ENCODE results near the gene IQUB.
"Not testable (repeated sequence)": the region's sequence is repeated elsewhere in the genome, so short reads cannot be mapped to it uniquely, and the experiment has no call there.

The IQUB gene

DNA sequence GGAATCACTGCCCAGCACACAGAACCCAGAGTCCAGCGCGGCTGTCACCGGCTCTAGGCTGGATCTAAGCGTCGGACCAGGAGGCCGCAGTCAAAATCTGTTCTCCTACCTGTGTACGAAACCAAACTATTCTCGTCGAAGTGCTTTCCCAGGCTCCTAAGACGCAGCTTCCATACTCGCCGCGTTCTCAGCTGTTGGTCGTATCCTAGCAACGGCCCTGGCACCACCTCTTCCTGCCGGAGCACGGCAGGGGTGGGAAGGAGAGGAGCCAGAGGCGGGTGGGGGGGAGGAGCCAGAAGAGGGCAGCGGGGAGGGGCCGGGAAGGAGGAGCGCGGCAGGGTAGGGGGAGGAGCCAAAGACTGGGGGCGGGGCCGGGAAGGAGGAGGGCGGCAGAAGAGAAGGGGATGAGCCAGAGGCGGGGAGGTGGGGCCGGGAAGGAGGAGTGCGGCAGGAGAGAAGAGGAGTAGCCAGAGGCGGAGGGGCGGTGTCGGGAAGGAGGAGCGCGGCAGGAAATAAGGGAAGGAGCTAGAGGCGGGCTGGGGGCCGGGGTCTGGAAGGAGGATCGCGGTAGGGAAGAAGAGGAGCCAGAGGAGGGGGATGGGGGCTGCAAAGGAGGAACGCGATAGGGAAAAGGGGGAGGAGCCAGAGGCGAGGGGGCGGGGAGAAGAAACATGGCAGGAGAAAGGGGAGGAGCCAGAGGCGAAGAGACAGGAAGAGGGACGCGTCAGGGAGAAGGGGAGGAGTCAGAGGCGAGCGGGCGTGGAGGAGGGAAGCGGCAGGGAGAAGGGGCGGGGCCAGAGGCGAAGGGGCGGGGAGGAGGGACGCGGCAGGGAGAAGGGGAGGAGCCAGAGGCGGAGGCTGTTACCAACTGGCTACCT lies at the start of gene IQUB:
Gene IQUB (minus strand): TSS at position 213 of the 878 bp plus-strand sequence. CDS start 22,255 bp downstream, outside the sequence.
- FAIRE-seq: no peak

DNA sequence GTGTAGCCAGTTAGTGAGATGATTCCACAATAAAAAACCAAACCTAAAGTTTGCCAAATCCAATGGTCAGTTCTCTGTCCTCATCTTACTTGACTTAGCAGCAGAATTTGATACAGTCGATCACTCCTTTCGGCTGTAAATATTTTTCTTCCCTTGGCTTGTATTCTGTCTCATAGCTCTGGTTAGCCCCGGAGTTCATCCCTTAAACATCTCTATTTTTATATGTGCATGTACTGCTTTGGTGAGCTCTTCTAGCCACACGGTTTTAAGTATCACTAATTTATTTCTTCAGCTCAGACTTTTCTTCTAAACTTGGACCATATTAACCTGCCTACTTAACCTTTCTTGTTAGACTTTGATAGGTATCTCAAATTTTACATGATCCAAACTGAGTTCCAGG lies 49.4 kb upstream of the IQUB start:
- no peak for FAIRE-seq

DNA sequence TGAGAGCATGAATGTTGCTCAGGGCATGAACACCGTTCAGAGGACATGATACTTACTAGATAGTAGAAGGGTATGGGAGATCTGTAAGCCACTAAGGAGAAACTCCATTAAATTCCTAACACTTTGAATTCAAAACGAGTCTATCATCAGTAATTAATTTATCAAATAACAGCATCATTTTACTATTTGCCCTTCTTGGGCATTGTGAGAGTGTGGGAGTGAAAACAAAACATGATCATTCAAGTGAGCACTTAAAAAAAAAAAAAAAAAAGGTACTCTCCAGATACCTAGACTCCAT lies 46.7 kb upstream of the IQUB start:
- no peak for FAIRE-seq

DNA sequence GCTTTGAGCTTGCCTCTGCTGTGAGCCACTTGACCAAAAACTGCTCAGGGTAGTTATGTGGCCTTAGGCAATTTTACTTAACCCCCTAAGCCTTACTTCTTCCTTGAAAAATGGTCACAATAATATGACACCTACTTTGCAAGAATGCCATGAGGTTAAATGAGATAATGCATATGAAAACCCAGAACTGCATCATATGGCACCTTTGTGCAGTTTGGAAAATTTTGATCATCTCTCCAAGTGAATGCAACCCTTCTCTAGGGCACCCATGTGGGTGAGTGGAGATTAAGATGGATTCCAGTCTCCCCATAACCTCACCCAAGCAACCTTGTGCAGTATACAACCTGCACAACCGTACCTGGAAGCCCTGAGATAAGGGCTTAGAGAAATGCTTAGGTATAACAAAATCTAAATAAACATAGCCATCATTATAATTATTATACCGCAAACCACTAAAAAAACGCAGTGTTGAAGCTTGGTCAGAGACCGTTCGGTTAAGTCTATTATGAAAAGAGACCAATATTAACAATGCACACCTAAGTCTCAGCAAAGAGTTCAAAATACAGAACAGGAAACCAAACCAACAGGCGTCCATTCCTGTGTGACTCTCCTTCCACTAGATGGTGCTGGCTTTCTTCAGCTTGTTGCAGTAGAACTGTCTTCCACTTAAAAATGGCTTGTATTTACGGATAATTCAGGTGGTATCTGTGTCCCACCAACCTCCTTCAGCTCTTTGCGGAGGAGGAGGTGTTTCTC lies 46.2 kb upstream of the IQUB start:
- no peak for FAIRE-seq

DNA sequence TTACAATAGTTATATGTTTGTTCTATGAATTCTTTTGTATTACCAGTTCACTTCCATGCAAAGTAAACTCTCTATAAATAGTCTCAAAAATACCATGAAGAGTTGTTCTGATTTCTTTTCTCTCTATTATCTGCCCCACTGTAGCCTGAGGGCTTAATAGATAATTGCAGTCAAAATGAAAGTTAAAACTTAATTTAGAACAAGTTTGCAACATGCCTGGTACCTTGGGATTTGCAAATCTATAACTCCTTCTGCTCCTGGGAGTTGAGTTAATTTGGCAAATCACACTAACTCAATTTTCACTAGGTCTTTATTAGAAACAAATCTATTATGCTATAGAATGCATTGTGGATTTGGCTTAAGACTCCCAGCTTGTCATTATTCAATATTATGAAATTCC lies 45.0 kb upstream of the IQUB start:
- FAIRE-seq: no peak

DNA sequence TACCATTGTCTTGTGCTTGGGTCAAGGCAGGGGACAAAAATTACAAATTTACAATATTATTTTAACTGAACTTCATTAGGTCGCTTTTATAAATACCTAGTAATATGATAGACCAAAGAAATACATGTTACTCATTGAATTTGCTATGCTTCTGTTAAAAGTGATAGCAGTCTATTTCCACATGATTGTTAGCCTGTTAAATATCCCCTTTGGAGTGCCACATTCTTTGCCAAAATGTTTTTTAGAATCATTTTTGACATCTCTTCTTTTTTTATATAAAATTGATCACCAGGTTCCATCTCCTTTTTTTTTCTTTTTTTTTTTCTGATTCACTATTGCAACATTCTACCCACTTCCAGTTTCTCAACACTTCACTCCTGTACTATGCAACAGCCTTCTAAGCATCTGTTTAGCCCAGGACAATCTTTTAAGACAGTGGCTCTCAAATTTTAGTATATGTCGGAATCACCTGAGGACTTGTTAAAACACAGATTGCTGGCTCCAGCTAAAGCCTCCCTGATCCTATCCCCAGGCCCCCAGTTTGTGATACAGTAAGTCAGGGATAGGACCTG lies 39.6 kb upstream of the IQUB start:
- no peak for FAIRE-seq

DNA sequence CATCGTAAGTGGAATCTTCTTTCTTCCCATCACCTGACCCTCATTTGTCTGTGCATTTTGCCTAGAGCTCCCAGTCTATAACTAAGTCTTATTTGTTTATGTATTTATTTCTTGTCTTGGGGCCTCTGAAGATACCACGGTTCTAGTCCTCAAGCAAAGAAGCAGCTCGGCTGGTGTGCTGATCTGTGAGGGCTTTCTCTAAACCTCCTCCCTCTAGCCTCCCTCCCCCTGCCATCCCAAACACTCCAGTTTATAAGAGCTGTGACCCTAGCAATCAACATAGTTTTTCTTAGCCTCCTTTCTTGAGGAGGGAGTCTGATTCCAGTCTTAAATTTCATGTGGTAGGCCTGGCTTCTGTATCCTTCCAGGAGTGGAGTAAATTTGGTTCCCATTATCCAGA lies 38.9 kb upstream of the IQUB start:
- no peak for FAIRE-seq

DNA sequence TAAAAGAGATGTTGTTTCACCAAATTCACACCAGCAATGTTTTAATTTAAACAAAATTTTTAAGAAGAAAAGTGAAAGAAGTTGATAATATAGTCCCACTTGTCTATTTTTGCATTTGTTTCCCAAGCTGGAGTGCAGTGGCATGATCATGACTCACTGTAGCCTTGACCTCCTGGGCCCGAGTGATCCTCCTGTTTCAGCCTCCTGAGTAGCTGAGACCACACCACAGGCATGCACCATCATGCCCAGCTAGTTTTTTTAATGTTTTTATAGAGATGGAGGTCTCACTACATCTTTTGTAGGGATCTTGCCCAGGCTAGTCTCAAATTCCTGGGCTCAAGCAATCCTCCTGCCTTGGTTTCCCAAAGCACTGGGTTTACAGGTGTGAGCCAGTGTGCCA lies 37.3 kb upstream of the IQUB start:
- no peak for FAIRE-seq

DNA sequence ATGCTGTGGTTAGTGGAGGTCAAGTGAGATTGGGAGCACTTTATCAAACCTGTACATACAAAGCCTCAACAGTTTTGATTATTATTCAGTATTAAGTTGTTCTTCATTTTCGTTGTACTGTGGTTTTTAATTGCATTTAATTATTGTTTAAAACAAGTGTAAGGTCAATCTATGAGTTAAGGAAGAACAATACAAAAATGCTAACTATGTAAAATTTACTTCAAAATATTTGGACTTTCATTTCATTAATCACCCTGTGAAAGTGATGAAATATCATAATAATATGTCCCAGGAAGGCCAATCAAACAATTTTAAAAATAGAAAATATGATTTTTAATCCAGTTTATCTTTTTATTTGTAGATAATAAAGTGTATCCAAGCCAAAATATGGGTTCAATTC lies 36.8 kb upstream of the IQUB start:
- no peak for FAIRE-seq

DNA sequence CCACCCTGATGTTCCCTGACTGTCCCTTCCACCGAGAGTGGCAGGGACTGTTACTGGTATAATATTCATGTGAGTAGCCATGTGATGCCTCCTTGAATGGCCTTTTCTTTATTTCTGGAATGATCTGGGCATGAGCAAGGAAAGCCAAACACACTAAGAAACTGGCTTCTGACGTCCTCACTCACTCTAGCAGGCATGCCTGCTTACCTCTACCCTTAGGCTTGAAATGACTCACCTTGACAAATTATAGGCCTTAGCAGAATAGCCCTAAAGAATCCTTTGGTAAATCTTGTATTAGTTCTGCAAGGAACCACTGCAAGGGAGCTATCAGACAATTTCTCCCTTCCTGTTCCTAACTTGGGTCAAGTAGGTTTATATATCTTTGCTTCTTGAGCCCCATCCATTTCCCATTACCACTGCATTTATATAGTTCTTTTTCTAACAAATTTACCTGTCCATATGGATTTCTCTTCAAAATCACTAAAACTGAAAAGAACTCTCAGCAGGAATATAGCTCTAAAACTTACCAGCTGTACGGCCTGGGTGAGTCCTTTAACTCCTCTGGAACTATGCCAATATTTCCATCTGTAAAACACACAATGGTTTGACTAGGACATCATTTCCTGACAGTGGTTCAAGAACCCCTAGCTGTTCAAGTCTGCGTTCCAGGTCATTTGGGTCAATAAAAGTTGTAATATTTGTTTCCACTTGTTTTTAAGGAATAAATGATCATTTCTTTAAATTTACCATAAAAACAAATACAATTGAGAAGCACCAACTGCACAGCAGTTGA lies 36.2 kb upstream of the IQUB start:
- no peak for FAIRE-seq

DNA sequence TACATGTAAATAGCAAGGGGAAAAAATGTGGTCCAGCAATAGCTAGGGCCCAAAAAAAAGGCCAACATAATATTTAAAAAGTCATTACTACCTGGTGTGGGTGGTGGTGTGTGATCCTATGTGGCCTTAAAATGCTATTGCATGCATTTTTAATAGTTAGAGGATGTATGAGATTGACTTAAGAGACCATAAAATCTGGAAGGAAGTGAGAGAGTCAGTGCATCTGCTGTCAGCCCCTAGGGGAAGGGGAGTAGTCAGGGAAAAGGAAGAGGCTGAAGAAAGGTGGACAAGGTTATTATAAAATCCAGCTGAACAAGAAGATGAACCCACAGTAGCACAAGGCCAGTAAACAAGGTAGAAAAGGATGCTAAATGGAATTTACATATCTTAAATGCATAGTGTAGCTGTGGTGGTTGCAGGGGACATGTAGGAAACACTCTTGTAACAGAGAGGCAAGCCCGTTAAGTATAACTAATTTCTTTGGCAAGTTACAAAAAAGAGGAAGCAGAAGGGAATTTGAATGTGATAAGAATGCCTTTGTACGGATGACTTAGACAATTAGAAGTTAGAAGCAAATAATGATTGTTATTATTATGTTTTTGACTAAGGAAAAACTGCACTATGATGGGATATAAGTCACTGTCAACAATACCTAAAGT lies 35.1 kb upstream of the IQUB start:
- no peak for FAIRE-seq

DNA sequence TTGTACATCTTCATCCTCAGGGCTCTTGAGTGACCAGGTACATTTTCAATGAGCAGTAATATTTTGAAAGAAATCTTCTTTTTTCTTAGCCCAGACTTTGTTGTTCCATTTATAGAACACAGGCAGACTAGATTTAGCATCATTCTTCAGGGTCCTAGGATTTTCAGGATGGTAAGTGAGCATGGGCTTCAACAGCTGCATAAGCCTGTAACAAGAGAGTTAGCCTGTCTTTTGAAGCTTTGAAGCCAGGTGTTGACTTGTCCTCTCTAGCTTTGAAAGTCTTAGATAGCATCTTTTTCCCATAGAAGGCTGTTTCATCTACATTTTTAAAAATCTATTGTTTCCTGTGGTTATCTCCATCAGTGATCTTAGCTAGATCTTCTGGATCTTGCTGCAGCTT lies 27.7 kb upstream of the IQUB start:
- no peak for FAIRE-seq

DNA sequence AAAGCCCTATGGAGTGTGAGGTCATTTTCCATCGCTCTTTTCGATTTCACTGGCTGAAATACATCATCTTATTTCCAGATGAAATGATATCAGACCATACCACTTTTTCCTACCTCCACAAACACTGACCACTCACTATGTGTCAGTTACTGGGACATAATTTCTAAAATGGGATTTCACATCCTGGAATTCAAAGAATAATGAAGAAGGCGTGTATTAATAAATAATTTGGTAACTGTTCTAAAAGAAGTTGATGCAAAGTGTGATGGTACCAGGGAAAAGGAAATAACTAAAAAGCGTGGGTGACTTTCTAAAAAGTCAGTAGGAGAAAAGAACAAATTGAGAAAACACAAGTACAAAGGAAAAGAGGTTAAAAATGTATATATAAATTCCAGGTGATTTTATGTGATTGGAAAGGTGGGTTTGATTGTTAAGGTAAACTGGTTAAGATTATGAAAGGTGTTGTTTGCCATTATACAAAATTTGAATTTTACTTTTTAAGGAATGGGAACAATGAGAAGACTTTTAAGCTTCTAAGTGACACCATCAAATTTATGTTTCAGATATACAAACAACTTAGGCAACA lies 24.0 kb upstream of the IQUB start:
- FAIRE-seq: no peak

DNA sequence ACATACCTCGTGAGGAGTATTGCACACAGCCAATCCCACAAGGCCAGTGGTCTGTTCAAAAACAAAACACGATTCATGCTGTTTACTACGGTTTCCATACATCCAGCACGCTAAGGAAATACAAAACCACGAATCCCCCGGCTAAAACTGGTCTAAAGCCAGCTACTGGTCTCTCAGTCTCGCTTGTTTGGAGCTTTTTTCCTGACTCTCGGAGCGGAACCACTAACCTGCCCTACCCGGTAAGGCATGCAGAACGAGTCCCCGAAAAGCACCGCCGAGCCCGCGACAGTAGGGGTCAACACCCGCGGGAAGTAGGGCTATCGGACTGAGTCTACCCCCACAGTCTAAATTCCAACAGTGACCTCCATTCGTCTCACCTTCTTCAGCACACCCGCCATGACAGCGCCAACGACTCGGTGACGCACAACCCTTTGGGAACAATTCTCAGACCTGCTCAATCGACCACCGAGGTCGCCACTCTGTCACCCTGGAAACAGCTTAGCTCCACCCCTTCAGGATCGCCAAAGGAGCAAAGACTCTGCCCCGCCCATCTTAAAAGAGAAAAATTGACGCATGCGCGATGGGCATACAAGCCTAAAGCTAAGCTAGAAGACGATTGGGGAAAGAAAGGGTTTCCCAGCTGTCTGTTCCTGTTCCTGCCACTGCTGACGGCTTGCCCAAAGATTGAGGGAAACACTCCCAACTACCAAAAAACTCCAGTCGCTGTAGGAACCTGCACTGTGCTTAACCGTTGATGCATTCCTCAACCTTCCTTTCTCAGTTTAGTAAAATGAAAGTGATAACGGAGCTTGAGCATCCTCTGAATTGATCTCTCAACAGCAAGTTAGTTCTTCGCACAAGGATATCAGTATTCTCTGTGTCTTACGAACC lies 23.2 kb upstream of the IQUB start, which contains the start of gene NDUFA5:
Gene NDUFA5 (minus strand): TSS at position 421 of the 891 bp plus-strand sequence. CDS start 23 bp downstream, at position 398.
- FAIRE-seq: peak; percentile 97

DNA sequence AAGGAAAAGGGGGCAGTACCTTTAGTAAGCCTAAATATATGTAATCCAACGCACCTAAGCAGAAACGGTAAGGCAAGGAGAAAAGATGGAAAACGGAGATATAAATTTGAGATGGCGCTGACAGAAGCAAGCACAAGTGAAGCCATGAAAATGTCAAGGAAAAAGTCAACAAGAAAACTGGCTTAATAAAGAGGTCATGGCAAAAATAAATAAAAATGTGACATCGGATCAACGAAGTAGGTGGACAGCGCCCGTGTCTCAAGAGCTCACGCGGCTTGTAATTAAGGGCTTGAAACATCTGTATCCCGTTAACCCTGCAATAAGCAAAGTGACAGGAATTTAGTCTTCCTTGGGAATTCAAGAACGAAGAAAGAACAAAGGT lies 22.6 kb upstream of the IQUB start:
- no peak for FAIRE-seq

DNA sequence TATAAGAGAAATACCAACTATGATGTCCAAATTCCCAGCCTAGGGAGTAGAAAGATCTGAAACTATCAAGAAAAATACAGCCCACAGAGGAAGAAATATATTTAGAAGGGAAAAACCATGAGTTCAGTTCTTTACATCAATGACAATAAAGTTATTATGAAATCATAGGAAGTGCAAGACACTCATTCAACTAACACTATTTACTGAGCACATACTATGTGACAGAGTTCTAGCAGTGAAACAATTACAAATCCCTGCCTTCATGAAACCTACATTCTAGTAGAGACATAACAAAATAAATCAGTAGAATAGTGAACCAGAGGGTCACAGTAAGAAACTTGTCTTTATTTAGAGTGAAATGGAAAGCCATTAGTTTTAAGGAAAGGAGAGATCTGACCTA lies 21.1 kb upstream of the IQUB start:
- no peak for FAIRE-seq

DNA sequence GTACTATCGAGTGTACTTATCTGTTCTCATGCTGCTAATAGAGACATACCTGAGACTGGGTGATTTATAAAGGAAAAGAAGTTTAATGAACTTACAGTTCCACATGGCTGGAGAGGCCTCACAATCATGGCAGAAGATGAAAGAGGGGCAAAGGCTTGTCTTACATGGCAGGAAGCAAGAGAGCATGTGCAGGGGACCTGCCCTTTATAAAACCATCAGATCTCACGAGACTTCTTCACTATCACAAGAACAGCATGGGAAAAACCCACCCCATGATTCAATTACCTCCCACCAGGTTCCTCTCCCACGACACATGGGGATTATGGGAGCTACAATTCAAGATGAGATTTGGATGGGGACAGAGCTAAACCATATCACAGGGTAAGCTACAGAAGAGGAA lies 18.8 kb upstream of the IQUB start:
- FAIRE-seq: no peak

DNA sequence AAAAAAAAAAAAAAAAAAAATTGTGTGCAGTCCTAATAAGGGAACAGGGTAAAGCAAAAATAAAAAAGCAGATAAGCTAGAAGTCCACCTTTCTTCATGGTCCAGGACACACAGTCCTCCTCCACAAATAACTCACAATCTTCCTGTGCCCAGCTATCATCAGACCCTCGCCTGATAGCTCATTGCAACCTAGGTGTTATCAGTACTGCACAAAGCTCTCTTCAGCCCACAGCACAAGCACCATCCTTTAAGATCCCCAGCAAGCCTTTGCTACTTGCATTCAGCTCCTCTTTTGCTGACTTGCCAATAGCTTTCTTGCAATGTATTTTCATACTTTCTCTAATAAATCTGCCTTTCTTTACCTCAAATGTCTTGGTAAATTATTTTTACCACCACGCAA lies 18.2 kb upstream of the IQUB start:
- FAIRE-seq: no peak

DNA sequence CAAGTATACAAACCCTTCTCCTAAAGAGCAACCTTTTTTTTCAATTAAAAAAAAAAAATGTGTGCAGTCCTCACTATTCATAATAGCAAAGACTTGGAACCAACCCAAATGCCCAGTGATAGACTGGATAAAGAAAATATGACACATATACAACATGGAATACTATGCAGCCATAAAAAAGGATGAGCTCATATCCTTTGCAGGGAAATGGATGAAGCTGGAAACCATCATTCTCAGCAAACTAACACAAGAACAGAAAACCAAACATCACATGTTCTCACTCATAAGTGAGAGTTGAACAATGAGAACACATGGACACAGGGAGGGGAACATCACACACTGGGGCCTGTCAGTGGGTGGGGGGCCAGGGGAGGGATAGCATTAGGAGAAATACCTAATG lies 17.7 kb upstream of the IQUB start:
- not testable (repeated sequence) for FAIRE-seq

DNA sequence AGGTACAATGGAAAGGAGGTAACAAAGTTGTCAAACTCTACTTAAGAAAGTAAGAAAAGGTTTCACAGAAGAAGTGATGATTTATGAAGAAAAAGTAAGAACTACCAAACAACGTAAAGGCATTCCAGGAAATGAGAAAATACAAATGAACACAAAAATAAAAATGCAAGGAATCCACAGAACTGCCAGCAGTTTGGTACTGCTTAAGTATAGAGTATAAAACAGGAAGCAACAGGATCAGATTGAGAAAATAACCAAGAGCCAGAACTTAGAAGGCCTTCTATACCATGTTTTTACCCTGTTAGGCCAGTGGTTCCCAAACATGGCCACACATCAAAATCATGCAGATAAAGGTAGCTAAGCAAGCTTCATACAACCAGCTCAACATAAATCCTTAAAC lies 14.0 kb upstream of the IQUB start:
- FAIRE-seq: no peak

DNA sequence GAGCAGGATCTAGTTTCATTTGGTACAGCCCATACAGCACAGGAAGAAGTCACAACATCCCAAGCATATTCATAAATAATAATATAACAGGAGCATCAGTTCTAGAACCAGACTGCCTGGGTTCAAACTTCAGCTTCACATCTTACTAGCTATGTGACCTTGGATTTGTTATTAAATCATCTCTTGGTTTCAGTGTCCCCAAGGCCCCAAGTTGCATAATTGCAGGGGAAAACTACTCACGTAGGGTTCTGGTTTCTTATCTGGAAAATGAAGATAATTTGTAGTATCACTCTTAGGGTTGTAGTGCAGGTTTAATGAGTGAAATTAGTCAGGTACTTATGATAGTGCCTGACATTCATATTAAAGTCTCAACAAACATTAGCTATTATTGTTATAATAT lies 5.5 kb upstream of the IQUB start:
- no peak for FAIRE-seq
